GM20431 (cell line): ENCODE data around the gene LIMK2.
"Not testable (repeated sequence)": the region's sequence is repeated elsewhere in the genome, so short reads cannot be mapped to it uniquely, and the experiment has no call there.

Experiments used
- in situ Hi-C: fragments of 300-500 bp; cut with MseI, MboI; formaldehyde crosslinking; loops from one replicate; pipeline ENCODE4 v1.15.0; 2020; ENCODE audit warnings: low sequenced_read_pairs; ENCODE audit not compliant: unreplicated experiment

The LIMK2 gene

GRCh38 chr22:31211862-31212730 is at the start of gene LIMK2:
TSS of gene LIMK2 (plus strand) at chr22:31212298. CDS start at chr22:31212409, 111 bp downstream.
- in situ Hi-C loops: no loop called here

GRCh38 chr22:31170971-31171370 is 41.1 kb upstream of the LIMK2 start:
- in situ Hi-C loops: no loop called here

GRCh38 chr22:31171734-31172133 is 40.4 kb upstream of the LIMK2 start:
- in situ Hi-C loops: not testable (repeated sequence)

GRCh38 chr22:31173386-31174145 is 38.5 kb upstream of the LIMK2 start:
- in situ Hi-C loops: no loop called here

GRCh38 chr22:31176923-31177322 is 35.2 kb upstream of the LIMK2 start:
- in situ Hi-C loops: no loop called here

GRCh38 chr22:31177420-31178162 is 34.5 kb upstream of the LIMK2 start:
- in situ Hi-C loops: no loop called here

GRCh38 chr22:31178859-31179258 is 33.2 kb upstream of the LIMK2 start:
- in situ Hi-C loops: no loop called here

- in situ Hi-C loops: no loop called here
These were observed 32.8 kb upstream of the LIMK2 start for GRCh38 chr22:31179345-31179744.

- in situ Hi-C loops: no loop called here
These were observed 28.1 kb upstream of the LIMK2 start for GRCh38 chr22:31184015-31184414.

GRCh38 chr22:31185056-31185455 is 27.0 kb upstream of the LIMK2 start:
- in situ Hi-C loops: no loop called here

GRCh38 chr22:31187627-31188026 is 24.5 kb upstream of the LIMK2 start:
- in situ Hi-C loops: no loop called here

GRCh38 chr22:31192513-31192912 is 19.6 kb upstream of the LIMK2 start:
- in situ Hi-C loops: no loop called here

- in situ Hi-C loops: no loop called here
These were observed 19.0 kb upstream of the LIMK2 start for GRCh38 chr22:31193092-31193491.

- in situ Hi-C loops: not testable (repeated sequence)
These were observed 17.4 kb upstream of the LIMK2 start for GRCh38 chr22:31194681-31195080.

- in situ Hi-C loops: no loop called here
These were observed 12.9 kb upstream of the LIMK2 start for GRCh38 chr22:31199187-31199586.

- in situ Hi-C loops: not testable (repeated sequence)
These were observed 7.6 kb upstream of the LIMK2 start for GRCh38 chr22:31204352-31204984.

- in situ Hi-C loops: not testable (repeated sequence)
These were observed 7.0 kb upstream of the LIMK2 start for GRCh38 chr22:31205059-31205458.

GRCh38 chr22:31206460-31206859 is 5.6 kb upstream of the LIMK2 start:
- in situ Hi-C loops: not testable (repeated sequence)

- in situ Hi-C loops: no loop called here
These were observed 5.0 kb upstream of the LIMK2 start for GRCh38 chr22:31206896-31207687.
